Keratinocyte (primary cell): ENCODE data around the gene MYL6. TPM values are rescaled to one million over a fixed set of nuclear protein-coding genes. Genes with fewer than 3 reads are reported as not detected.

Experiments
- DNase-seq: peaks from one replicate; pipeline ENCODE4 v3.0.0-alpha.2; 2011; ENCODE audit warnings: low read depth, missing footprints, low spot score
- FAIRE-seq: peaks from 2 replicates; lab custom pipeline; 2011; peaks lifted over from hg19 to GRCh38; lab: Jason Lieb, UNC
- H2AFZ ChIP-seq: 2 replicates; pipeline ENCODE4 v1.6.0; 2012; ENCODE audit warnings: low read length, control low read depth, inconsistent platforms; ENCODE audit not compliant: control insufficient read depth
- H3K27ac ChIP-seq: 2 replicates; pipeline ENCODE4 v1.5.1; 2011; ENCODE audit warnings: low read length; ENCODE audit not compliant: control insufficient read depth, insufficient read depth
- H3K27me3 ChIP-seq: 3 replicates; pipeline ENCODE4 v1.6.0; 2011; ENCODE audit warnings: low read length; ENCODE audit not compliant: control insufficient read depth, insufficient read depth; ENCODE audit errors: extremely low read depth
- H3K36me3 ChIP-seq, 2 experiments: 2 replicates in 1 of 2; 3 replicates in 1 of 2; pipeline ENCODE4 v1.5.1; 2011; ENCODE audit warnings: low read length in 2 of 2, mild to moderate bottlenecking in 1 of 2; ENCODE audit not compliant: control insufficient read depth in 2 of 2, insufficient read depth in 2 of 2; ENCODE audit errors: extremely low read depth in 1 of 2
- H3K4me1 ChIP-seq: 3 replicates; pipeline ENCODE4 v1.5.1; 2011; ENCODE audit warnings: low read length; ENCODE audit not compliant: control insufficient read depth, insufficient read depth; ENCODE audit errors: extremely low read depth
- H3K4me2 ChIP-seq: 3 replicates; pipeline ENCODE4 v1.6.0; 2011; ENCODE audit warnings: low read depth, low read length; ENCODE audit not compliant: control insufficient read depth, insufficient read depth; ENCODE audit errors: extremely low read depth
- H3K4me3 ChIP-seq, 3 experiments: fragments of 200-600 bp in 1 of 3; sonication (generic) in 1 of 3; 2 replicates in 2 of 3; 3 replicates in 1 of 3; pipeline ENCODE4 v1.5.1; 2011 to 2016; ENCODE audit warnings: low read length in 3 of 3, mild to moderate bottlenecking in 3 of 3, control low read depth in 2 of 3, inconsistent platforms in 1 of 3, low read depth in 1 of 3, mixed read lengths in 1 of 3, mixed run types in 1 of 3, moderate library complexity in 1 of 3; ENCODE audit not compliant: control insufficient read depth in 2 of 3, insufficient read depth in 2 of 3; ENCODE audit errors: extremely low read depth in 1 of 3
- H3K79me2 ChIP-seq: 2 replicates; pipeline ENCODE4 v1.6.0; 2012; ENCODE audit warnings: low read length; ENCODE audit not compliant: control insufficient read depth, insufficient read depth
- H3K9ac ChIP-seq: 3 replicates; pipeline ENCODE4 v1.6.0; 2011; ENCODE audit warnings: low read length; ENCODE audit not compliant: control insufficient read depth, insufficient read depth; ENCODE audit errors: extremely low read depth
- H3K9me1 ChIP-seq: 3 replicates; pipeline ENCODE4 v1.6.0; 2011; ENCODE audit warnings: low read length; ENCODE audit not compliant: control insufficient read depth, insufficient read depth; ENCODE audit errors: extremely low read depth
- H3K9me3 ChIP-seq: 2 replicates; pipeline ENCODE4 v1.5.1; 2012; ENCODE audit warnings: low read depth, low read length; ENCODE audit not compliant: control insufficient read depth
- H4K20me1 ChIP-seq: 3 replicates; pipeline ENCODE4 v1.6.0; 2011; ENCODE audit warnings: low read length; ENCODE audit not compliant: control insufficient read depth, insufficient read depth; ENCODE audit errors: extremely low read depth
- CTCF ChIP-seq, 3 experiments: IDR thresholded peaks in 1 of 3; conservative IDR thresholded peaks in 1 of 3; optimal IDR thresholded peaks in 1 of 3; 2 replicates in 2 of 3; 3 replicates in 1 of 3; pipeline versions ENCODE3 to v1.5.1; 2011; ENCODE audit warnings: low read length in 3 of 3, mild to moderate bottlenecking in 3 of 3, moderate library complexity in 2 of 3, control low read depth in 1 of 3, inconsistent platforms in 1 of 3; ENCODE audit not compliant: insufficient read depth in 2 of 3; ENCODE audit errors: extremely low read depth in 1 of 3
- EZH2 ChIP-seq: IDR thresholded peaks from one replicate; pipeline ENCODE4 v1.6.1; 2012; ENCODE audit warnings: inconsistent platforms, mild to moderate bottlenecking, low read length, moderate library complexity
- dilution Hi-C: fragments of 300-500 bp; cut with MboI; formaldehyde crosslinking; loops from one replicate; pipeline ENCODE4 v1.7.0; 2020; ENCODE audit warnings: low sequenced_read_pairs; ENCODE audit not compliant: extremely low pct_ligation_motif_present
- polyA plus RNA-seq, 5 experiments: library from polyadenylated mRNA; depleted of rRNA in 3 of 5; stranded (reverse) in 3 of 5; stranded (forward) in 1 of 5; unstranded in 1 of 5; fragments of >200 nt; gene quantifications; 1 replicate in 1 of 5; 2 replicates in 3 of 5; 3 replicates in 1 of 5; pipeline versions ENCODE4 v1.2.1 to v1.2.3, GENCODE V29; 2011 to 2012; ENCODE audit warnings: missing spikeins in 2 of 5, low read depth in 1 of 5, low replicate concordance in 1 of 5

The MYL6 gene
- polyA plus RNA-seq, 1 donor (not counting 4 experiments of a cell fraction or from before 2014, with no cell fraction given), result 4,542 TPM

- no peak overlapping the region for H3K27ac ChIP-seq
- H3K4me1 ChIP-seq, result peaks cover 31% of the 10 kb centered on the region
- H3K4me3 ChIP-seq, result no peak overlapping the region
- no peaks in the 10 kb centered on the region for H3K9me3 ChIP-seq
- H3K9me1 ChIP-seq, result no peaks in the 10 kb centered on the region
- peaks cover 14 to 43% of the 10 kb centered on the region in 2 experiments for H3K36me3 ChIP-seq
- no peaks in the 10 kb centered on the region for H3K27me3 ChIP-seq
- peaks cover 17% of the 10 kb centered on the region for H3K79me2 ChIP-seq
- no peak for DNase-seq
- H3K4me2 ChIP-seq, result no peak overlapping the region
- dilution Hi-C loops, result no loop called here
- TF ChIP-seq EZH2 (no peak), CTCF (optimal IDR thresholded peaks at IDR 0.05 in 1 of 3, IDR thresholded peaks at IDR 0.05 in 1 of 3, conservative IDR thresholded peaks at IDR 0.05 in 1 of 3; ENCODE audit: extremely low read depth in 1 of 3, insufficient read depth in 2 of 3, low read length in 3 of 3) (no peak)
- no peak overlapping the region for H3K9ac ChIP-seq
- no peak overlapping the region for H2AFZ ChIP-seq
- no peak for FAIRE-seq
- no peaks in the 10 kb centered on the region for H4K20me1 ChIP-seq
Measured at GRCh38 chr12:56114084-56114483, 44.1 kb upstream of the MYL6 start.

- Histone ChIP-seq H4K20me1 (no peaks in the 10 kb centered on the region), H3K9ac (peak overlapping the region; percentile 99), H3K9me3 (no peaks in the 10 kb centered on the region), H3K4me1 (peaks cover 36% of the 10 kb centered on the region), H3K36me3 (peaks cover 11 to 34% of the 10 kb centered on the region in 2 experiments), H3K4me3 (peak overlapping the region in 2 of 3 experiments; percentile 92 to 99), H3K9me1 (no peaks in the 10 kb centered on the region), H3K4me2 (peak overlapping the region; percentile 93), H2AFZ (no peak overlapping the region), H3K79me2 (peaks cover 17% of the 10 kb centered on the region), H3K27me3 (no peaks in the 10 kb centered on the region), H3K27ac (peak overlapping the region; percentile 99)
- no peak for FAIRE-seq
- no peak for TF ChIP-seq EZH2
- no peak for TF ChIP-seq CTCF (optimal IDR thresholded peaks at IDR 0.05 in 1 of 3, IDR thresholded peaks at IDR 0.05 in 1 of 3, conservative IDR thresholded peaks at IDR 0.05 in 1 of 3; ENCODE audit: extremely low read depth in 1 of 3, insufficient read depth in 2 of 3, low read length in 3 of 3)
- no peak for DNase-seq
- dilution Hi-C loops, result no loop called here
Measured at GRCh38 chr12:56115329-56115728, 42.8 kb upstream of the MYL6 start.
